NCI-H2196 treated with DMSO at 0.1 percent for 48 hours (cell line): ENCODE measurements around the gene AKR1C1.
"Not testable (repeated sequence)": the region's sequence is repeated elsewhere in the genome, so short reads cannot be mapped to it uniquely, and the experiment has no call there.

Experiments
- DNase-seq: peaks from one replicate; lab custom pipeline; 2025; ENCODE audit not compliant: unreplicated experiment; lab: John Stamatoyannopoulos, UW

Gene AKR1C1

DNA sequence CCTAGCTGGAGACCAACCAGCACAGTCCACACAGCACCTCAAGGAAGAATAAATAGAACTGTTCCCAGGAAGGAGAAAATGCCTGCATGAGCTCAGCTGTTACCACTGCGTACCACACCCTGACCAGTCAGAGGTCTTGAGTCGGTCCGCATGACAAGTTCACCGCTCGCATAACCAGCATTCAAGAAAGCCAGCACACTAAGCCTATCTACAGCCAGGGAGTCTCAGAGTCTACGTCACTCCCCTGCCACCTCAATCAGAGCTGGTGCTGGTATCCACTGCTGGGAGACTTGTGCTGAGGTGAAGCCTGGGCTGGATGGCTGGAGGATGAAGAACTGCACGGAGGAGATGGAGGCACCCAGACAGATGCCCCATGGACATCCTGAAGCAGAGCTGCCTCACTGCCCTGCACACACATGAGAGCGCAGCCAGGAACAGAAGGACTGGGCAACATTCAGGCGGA, 19.6 kb downstream of the AKR1C1 start:
- DNase-seq, result no peak

DNA sequence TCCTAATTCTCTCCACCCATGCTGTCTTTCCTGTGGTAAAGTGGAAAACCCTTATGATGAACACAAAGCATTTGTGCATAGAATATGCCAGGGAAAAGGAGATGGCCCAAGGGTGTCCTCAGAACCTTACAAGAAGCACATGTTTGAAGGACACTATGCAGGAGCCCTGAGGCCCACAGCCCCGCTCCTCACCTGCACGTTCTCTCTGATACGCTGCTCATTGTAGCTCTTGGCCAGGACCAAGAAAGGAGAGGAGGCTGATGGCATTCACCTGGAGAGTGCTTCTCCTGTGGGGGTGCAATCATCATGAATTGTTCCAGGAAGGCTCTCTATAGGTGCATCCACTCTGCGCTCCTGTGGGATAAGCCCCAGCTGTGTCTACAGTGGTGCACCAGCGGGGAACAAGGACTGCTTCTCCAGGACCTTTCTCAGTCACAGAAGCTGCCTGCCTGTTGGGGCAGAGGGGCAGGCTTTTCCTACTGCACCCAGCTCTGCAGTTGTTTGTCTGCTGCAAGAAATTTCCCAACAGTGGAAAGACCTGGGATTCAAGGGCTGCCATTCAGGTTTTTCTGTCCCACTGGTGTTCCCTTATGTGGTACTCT, 20.5 kb downstream of the AKR1C1 start:
- no peak for DNase-seq

DNA sequence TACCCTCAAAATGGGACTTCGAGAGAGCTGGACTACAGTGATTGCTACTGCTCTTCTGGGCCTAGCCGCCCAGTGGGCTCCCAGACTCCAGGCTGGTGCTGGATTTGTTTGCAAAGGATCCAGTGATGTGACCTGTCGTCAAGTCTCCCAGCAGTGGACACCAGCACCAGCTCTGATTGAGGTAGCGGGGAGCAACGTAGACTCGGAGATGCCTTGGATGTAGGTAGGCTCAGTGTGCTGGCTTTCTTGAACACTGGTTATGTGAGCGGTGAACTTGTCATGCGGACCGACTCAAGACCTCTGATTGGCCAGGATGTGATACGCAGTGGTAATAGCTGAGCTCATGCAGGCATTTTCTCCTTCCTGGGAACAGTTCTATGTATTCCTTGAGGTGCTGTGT, 21.0 kb downstream of the AKR1C1 start:
- no peak for DNase-seq

DNA sequence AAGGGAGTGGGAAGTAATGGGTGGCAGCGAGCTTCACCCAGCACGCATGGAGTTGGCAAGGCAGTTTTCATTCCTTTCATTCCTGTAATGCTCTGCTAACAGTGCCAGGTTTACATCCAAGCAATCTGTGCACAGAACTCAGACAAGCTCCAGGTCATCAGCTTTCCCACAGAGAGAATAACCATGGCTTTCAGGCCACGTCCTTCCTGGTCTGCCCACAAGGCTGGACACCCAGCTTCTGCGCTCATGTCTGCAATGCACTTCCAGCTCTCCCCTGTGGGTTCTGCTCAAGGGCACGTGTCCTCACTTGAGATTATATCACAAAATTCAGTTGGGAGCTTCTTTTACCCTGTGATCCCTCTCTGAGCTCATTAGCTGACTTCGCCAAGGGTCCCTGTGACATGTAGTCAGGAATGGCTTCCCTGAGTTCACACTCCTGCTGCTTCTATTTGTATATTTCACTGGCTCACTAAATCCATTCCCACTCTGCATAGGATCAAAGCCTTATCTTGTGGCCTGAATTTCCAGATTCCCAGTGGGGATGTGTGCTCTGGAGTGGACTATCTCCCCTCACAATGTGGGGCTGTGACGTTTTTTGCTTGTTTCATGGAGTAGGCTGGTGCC, 21.9 kb downstream of the AKR1C1 start:
- no peak for DNase-seq

DNA sequence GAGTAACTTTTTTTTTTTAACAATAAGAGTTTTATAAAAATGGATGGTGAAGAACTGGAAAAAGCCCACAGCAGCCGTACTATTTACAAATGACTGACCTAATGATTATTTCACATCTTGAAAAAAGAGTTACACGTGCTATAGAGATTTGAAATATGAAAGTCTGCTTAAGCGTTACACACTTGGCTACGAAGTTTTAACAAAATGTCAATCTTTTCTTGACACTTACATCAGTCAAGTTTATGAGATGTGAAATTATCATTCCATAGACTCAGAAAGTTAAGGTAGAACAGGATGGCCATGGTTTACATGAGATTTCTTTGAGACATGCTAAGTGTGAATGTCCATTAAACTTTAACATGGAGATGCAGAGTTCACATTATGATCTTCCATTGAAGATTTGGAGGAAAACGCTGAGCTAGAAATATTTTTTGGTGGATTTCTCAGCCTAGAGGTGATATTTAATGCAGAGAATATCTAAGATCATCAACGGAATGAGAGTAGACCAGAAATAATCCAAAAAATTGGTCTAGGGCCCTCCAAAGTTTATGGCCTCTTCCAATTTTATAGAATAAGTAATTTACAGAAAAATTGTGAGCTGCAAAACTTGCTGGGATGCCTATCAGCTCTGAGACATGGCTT, 24.9 kb downstream of the AKR1C1 start:
- DNase-seq, result not testable (repeated sequence)

DNA sequence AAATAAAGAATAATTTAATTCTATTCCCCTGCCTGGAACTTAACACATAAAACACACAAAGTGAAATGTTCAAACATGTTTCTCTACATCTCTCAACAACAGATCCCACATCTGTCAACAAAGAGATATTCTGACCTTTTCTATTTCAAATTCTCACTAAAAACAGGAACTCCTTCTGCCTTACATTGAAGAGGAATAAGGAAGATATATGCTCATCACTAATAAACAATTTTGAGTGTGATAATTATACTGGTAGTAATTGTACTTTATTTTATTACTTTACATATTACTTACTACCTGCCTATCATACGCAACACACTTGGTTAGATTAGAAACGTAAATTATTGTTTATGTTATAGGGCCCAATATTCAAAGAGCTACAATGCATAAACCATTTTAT, 27.0 kb downstream of the AKR1C1 start:
- DNase-seq, result no peak

DNA sequence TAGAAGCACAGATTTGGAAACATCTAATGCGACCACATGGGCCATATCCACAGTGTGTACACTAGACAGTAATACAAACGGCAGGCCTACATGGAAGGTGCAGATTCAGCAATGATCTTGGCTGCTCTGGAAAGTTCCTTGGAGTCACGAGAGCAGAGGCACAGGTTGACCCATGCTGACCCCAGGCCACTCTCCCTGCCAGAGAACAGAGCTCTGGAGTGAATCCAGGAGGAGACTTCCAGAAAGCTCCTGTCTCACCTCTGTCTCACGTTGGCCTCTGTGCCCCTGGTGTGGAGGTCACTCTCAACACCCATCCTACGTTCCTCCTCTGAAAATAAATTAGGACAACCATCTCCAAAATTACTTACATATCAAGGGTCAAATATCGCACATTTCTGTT, 28.2 kb downstream of the AKR1C1 start:
- not testable (repeated sequence) for DNase-seq

DNA sequence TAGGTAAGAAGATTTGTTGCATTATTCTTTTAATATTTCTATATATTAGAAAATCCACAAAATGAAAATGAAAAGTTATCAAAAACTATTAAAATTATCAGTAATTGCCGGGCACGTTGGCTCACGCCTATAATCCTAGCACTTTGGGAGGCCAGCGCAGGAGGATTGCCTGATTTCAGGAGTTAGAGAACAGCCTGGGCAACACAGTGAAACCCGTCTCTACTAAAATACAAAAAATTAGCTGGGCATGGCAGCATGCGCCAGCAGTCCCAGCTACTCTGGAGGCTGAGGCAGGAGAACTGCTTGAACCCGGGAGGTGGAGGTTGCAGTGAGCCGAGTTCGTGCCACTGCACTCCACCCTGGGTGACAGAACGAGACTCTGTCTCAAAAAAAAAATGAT, 29.3 kb downstream of the AKR1C1 start:
- not testable (repeated sequence) for DNase-seq

DNA sequence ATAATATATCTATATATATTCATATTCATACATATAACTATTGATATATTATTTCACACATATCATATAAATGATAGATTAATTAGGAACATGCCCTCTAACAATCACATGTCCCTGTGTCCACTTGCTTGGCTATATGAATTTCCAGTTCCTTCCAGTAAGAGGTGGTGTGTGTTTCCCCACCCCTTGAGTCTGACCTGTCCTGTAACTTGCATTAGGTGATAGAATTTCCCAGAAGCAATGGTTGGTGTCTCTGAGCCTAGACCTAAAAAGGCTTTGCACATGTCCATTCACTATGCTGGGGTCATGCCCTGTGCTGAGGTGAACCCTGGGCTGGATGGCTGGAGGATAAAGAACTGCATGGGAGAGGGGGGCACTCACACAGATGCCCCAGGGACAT, 31.0 kb downstream of the AKR1C1 start:
- DNase-seq, result not testable (repeated sequence)

DNA sequence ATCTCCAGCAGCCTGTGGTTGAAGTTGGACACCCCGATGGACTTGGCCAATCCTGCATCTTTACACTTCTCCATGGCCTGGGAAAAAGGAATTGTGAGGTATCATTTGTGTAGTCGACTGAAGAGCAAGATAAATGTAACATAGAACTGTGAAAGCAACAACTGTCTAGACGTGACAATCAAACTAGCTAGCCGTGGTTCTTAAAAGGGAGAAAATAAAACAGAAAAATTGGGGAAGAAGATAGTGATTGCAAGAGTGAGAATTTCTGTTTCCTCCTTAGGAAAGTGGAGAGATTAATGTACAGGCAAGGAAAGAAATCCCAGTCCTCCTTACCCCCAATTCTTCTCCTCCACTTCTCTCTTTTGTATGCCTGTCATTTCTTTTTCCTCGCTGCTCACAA, 35.5 kb downstream of the AKR1C1 start:
- no peak for DNase-seq

DNA sequence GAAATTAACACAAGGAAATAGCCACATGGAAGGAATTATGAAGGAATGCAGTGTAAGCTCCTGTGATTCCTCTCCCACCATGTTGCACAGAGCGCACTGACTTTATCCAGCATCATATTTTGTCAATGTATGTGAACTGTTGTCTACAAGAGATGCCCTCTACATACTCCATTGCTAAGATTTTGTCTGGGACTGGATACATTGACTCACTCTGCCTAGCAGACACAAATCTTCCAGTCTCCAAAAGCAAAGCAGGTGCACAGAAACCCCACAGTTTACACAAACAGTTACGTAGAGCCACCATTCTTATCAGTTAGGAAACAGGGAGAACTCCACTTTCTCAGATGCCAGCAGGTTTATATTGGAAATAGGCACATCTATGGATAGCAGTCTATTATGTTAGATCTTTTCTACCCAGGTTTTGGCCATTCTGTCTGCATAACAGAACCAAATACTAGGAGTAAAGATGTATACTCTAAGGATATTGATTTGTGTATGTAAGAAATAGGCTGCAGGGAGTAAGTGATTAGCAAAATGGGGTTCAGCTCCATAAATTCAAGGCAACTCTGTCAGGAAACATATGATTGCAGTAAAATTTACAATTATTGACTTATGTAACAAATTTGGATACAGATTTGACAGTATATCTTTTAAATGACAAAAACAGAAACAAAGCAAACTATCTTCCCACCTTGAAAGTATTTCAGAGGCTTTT, 39.0 kb downstream of the AKR1C1 start:
- no peak for DNase-seq

DNA sequence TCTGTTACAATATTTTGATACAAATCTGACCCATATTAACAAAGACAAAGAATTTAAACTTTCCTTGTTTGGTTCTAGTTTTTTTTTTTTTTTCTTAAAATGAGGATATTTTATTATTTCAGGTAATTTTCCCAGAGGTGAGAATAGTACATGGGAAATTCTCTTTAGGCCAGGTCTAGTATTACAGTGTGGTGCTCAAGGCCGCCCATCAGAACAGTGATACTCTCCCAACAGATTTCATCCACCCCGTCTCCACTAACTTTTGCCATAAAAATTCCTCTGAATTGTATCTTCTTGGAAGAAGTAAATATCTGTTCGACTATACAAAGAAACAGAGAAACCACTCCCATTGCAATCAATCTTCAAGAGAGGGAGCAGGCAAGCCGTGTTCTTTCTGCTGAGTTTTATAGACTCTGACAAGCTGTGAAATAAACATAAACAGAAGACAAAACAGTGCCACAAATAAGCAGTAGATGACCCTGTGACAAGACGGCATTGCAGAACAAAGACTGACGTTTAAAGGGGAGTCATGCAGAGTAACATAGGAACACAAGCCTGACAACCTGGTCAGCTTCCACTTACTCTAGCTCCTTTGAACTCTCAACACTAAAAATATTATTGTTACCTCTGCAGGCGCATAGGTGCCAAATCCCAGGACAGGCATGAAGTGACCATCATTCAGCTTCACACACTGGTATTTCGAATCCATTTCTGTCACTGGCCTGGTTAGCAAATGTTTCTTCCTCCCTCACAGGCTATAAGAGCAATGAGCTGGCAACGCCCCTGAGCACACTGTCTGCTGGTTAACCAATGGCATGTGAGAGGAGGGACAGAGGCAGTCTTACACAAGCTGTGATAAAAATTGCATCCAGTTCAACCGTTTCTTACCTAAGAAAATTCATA, 40.2 kb downstream of the AKR1C1 start, which contains the start of gene AKR1C2:
AKR1C2 (minus strand) TSS at position 731 of the 903 bp plus-strand sequence; CDS start at position 709, 22 bp downstream.
- DNase-seq, result not testable (repeated sequence)

DNA sequence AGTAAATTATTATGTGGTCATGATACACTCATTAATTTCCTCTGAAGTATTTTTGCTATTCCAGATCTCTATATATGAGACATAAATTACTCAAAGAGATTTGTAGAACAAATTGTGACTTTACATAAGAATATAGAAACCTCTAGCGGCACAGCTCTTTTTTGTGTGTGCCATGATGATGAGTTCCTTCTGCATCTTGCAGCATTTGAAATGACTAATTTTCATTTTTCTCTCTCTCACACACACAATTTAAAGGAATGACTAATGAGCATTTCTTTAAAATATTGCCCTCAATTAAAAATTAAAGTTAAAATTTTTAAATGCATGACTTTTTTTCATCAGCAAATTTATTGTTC, 40.8 kb downstream of the AKR1C1 start:
- DNase-seq, result not testable (repeated sequence)

DNA sequence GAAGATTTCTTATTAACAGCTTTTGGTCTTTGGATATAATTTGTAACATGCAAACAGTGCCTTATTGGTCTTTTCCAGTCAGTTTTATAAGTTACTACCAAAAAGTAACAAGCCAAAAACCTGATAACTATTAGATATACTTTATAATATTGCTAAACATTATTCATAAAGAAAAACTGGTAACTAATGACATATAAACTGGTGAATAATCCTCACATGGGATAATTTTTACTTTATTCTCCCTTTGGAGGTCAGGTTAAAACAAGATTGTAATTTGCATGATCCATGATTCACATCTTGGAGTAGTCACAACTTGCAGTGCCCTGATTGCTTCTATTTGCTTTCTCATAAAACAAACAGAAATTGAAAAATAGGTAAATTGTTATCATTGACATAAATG, 41.3 kb downstream of the AKR1C1 start:
- not testable (repeated sequence) for DNase-seq

DNA sequence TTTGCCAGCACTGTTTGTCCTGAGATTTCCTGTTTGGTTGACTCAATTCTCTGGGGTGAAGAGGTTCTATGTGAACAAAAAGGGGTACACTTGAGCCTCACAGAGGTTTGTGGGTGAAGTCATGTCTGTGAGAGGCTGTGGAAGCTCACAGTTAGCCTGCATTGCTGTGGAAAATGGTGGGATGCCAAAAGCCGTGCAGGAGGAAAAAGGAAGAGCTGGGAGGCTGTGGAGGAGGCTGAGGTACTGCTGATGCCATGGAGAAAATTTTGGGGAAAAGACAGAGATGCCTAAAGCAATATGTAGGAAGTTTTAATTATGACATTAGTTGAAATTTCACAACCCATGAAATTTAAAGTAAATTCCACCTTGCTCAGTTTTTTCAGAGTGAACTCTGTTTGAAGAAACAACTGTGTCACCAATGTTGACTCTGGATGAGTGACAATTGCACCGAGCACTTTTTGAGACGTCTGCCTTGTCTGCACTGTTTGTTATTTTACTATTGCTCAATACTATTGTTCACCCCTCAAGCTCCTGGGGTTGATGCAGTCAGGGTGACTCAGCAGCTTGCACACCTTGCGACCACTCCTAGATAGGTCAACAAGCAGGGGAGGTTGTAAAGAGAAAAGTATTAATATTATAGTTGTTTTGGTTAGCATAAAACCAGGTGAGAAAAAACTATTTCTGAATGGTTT, 45.8 kb downstream of the AKR1C1 start:
- DNase-seq, result not testable (repeated sequence)

DNA sequence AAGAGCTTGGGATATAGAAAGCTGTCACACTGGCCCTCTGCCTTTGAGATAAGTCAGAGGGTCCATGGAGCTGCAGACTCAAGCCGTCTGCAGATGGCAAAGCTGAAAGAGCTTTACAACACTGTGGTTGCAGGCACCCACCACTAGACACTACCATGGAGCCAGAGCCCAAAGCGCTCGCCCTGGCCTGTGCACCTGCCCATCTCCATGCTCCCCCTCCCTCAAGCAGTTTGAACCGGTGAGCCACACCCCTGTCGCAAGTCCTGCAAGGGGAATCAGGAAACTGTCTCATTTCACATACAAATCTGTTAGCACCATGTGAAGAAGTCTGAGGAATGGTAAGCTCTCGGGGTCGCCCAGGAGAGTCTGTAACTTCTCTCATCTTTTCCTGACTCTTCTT, 46.8 kb downstream of the AKR1C1 start:
- DNase-seq, result not testable (repeated sequence)

DNA sequence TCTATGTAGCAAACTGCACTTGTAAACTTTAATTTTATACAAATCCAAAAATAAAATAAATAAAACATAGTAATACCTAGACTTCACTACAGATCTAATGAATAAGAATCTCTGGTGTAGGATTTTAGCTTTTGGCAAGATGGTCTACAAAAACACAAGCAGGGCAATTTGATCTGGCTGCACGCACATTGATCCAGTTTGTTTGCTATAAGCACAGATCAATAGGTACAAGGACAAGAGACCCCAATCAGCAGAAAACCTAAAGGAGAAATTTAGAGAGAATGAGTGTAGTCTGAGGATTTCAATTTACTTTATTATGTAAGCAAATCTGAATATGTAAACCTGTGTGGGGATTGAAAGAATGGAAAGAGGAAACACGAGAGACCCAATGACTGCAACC, 48.2 kb downstream of the AKR1C1 start:
- DNase-seq, result not testable (repeated sequence)

DNA sequence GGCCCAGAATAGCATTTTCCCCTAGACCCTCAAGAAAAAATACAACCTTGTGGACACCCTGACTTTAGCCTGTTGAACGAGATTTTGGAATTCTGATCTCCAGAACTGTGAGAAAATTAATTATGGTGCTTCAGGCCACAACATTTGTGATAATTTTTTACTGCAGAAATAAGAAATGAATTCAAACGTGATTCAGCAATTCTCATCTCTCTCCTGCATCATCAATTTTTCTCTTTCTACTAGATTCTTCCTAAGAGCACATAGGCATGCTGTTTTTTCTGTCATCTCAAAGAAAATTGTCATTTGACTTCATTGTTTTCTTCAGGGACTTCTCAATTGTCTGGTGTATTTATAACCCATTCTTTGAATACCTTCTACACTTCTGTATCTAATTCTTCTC, 49.4 kb downstream of the AKR1C1 start:
- no peak for DNase-seq

DNA sequence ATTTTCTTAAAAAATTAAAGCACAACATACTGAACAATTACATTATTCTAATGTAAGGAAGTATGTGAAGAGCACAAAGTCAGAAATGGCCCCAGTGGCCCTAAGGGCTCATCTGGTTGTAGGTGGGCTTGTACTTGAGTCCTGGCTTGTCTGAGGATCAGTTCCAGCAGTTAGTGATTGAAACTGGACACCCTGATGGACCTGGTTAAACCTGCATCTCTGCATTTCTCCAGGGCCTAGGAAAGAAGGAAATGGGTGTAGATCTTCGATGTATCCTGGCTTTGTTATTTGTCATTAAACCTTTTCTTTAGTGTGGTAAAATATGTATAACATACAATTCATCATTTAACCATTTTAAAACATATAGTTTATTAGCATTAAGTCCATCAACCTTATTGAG, 50.2 kb downstream of the AKR1C1 start:
- no peak for DNase-seq
